GM12865 (cell line): ENCODE data around the gene CCDC91.
A peak's percentile ranks its signal among the peaks of the same experiment; 100 is the strongest.

Source experiments
- DNase-seq: peaks from one replicate; pipeline ENCODE4 v3.0.0; 2010; ENCODE audit warnings: low read depth
- H3K4me3 ChIP-seq: 2 replicates; pipeline ENCODE4 v1.5.1; 2011; ENCODE audit warnings: mild to moderate bottlenecking, low read depth, low read length, control low read depth
- TF ChIP-seq, protein P1 (sequence below): IDR thresholded peaks from 2 replicates; pipeline ENCODE4 v1.5.1; 2011; ENCODE audit warnings: low read length, control low read depth, low read depth, inconsistent platforms; ENCODE audit not compliant: insufficient read depth; ENCODE audit errors: missing control alignments

Gene CCDC91, protein sequence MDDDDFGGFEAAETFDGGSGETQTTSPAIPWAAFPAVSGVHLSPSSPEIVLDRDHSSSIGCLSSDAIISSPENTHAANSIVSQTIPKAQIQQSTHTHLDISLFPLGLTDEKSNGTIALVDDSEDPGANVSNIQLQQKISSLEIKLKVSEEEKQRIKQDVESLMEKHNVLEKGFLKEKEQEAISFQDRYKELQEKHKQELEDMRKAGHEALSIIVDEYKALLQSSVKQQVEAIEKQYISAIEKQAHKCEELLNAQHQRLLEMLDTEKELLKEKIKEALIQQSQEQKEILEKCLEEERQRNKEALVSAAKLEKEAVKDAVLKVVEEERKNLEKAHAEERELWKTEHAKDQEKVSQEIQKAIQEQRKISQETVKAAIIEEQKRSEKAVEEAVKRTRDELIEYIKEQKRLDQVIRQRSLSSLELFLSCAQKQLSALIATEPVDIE

DNA sequence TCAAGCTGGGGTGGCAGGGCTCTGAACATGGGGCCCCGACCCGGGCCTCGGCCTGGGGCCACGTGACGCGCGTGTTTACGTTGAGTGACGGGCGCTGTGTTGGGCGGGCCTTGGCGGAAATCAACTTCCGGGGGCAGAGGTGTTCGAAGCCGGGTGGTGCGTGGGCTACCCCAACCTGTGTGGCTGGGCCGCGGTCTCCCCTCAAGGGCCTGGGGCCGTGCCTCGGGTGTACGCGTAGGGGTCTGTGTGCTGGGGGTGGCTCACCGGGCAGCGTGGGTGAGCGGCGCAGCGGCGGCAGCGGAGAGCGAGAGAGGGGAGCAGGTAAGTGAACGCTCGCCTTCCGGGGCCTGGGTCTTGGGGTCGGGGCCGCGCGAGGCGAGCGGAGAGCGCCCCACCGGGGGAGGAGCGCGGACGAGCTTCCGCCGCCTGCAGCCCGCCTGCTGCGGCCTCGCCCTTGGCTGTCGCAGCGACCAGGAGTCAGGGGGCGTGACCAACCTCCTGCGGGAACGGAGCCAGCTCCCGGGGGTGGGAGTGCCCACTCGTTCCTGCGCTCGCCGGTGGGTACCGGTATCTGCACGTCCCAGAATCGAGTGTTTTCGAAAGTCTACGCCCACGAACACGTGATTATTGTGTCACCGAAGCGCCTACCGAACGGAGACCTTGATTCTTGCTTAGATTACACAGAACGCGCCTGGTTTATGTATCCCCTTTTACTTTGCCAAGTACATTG, at the start of gene CCDC91:
Gene CCDC91, plus strand, starts transcription at position 136 of the 730 bp plus-strand sequence. CDS start 66,760 bp downstream, outside the sequence.
- TF ChIP-seq, protein P1, sequence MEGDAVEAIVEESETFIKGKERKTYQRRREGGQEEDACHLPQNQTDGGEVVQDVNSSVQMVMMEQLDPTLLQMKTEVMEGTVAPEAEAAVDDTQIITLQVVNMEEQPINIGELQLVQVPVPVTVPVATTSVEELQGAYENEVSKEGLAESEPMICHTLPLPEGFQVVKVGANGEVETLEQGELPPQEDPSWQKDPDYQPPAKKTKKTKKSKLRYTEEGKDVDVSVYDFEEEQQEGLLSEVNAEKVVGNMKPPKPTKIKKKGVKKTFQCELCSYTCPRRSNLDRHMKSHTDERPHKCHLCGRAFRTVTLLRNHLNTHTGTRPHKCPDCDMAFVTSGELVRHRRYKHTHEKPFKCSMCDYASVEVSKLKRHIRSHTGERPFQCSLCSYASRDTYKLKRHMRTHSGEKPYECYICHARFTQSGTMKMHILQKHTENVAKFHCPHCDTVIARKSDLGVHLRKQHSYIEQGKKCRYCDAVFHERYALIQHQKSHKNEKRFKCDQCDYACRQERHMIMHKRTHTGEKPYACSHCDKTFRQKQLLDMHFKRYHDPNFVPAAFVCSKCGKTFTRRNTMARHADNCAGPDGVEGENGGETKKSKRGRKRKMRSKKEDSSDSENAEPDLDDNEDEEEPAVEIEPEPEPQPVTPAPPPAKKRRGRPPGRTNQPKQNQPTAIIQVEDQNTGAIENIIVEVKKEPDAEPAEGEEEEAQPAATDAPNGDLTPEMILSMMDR, result no peak
- peak; percentile 91 for DNase-seq
- H3K4me3 ChIP-seq, result peak within 1 kb of the TSS; percentile 73

DNA sequence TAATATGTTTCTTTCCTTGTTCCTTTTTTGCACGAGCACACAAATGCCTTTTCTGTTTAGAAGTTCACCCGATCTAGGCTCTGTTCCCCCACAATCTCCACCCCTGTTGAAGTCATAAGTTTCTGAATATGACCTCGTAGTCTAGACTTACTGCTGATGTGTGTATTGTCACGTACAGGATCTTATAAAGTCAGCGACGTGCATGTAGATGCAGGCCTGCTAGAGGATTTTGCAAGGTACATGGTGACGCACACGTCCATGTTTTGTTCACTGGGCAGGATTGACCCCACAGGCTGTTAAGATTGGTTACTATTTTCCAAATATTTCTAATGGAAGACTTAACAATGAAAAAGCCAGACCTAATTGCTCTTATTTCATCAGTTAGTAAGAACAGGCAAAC, 46.2 kb upstream of the CCDC91 start:
- no peak overlapping the region for H3K4me3 ChIP-seq
- DNase-seq, result no peak
- TF ChIP-seq, protein P1, result no peak

DNA sequence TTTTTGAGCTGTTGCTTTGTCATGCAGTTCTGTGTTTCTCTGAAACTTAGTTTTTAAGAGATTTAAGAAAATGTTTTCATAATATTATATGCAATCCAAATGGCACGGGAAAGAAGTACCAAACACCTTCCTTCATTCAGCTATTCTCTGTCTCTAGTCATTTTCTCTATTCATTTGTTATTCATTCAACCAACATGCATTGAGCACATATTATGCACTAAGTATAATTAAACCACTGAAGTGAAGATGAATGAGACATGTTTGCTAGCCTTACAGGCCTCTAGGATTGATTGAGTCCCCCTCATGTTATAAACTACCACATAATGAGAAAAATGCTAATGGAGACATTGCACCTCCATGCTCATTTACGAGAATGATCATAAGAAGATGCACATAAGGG, 45.7 kb upstream of the CCDC91 start:
- TF ChIP-seq, protein P1, result no peak

DNA sequence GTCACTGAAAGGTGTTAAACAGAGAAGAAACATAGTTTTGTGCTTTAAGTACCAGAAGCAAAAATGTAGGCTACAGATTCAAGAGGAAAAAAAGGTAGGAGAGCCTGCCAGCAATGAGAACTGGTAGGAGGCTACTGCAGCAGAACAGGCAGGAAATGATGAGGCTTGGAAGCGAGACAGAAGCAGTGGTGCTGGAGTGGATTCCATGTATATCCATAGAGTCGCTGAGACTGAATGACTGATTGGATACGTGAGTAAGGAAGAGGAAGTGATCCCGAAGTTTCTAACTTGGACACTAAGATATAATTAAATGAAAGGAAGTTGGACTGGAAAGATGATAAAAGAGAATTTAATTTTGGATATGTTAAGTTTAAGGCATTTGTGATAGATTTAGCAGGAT, 45.0 kb upstream of the CCDC91 start:
- H3K4me3 ChIP-seq, result no peak overlapping the region
- TF ChIP-seq, protein P1, result no peak
- no peak for DNase-seq

More for the DNA sequence above, 45.7 kb upstream of the CCDC91 start:
- DNase-seq, result no peak
- H3K4me3 ChIP-seq, result no peak overlapping the region

DNA sequence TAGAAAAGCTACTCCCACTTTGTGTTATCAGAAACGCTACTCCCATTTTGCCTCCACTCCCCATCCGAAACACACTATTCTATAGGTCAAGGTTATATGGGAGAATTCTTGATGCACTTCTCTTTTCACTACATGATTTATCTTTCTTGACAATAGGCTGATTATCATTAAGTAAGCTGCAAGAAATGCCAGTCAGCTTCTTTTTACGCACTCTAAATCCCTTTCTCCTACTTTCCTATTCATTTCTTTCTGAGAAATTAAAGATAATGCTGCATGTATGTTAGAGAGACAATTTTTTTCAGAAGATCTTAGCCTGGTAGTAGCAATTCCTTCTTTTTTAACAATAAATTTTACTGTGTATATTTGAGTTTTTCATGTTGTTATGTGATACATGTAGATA, 41.0 kb upstream of the CCDC91 start:
- H3K4me3 ChIP-seq, result no peak overlapping the region
- TF ChIP-seq, protein P1, result no peak
- DNase-seq, result no peak

DNA sequence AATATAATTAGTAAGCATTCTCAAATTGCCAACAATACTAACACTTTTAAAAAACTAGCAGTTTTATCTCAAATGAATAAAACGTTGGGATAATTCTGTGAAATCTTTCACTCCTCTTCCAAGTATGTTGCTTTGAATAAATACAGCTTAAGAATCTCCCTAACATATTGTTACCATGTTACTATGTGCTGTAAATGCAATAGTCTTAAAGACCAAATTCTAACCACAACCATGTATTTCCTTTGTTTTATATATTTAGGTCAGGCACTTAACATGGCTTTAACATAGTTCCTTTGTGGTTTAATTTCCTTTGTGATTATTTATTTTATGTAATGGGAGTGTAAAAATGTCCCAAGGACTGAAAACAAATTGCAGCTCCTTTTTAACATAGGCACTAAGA, 33.9 kb upstream of the CCDC91 start:
- TF ChIP-seq, protein P1, result no peak
- H3K4me3 ChIP-seq, result no peak overlapping the region
- no peak for DNase-seq
